GM21723 (cell line): ENCODE results near the gene R3HDM2.
"Not testable (repeated sequence)": the region's sequence is repeated elsewhere in the genome, so short reads cannot be mapped to it uniquely, and the experiment has no call there.

ENCODE experiments used
- ATAC-seq: cut with Tn5 transposase; IDR thresholded peaks from one replicate; pipeline ENCODE4 v1.9.1; 2021; ENCODE audit warnings: mild to moderate bottlenecking, moderate library complexity; ENCODE audit not compliant: unreplicated experiment

R3HDM2 gene

DNA sequence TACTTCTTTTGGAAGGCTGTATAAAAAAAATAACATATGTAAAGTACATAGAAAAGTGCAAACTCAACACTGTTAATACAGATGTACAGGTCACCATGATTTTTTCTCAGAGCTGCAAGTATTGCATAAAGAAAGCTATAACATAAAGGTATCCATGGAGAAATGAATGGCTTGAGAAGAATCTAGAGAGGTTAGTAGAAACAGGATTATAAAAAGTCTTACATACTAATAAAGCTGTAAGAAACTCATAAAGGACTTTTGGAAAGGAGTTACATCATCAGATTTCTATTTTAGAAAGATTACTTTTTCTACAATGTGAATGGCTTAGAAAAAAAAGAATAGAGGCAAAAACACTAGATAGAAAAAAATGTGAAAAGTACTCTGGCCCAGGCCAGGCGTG is 46.4 kb downstream of the R3HDM2 start:
- no peak for ATAC-seq

DNA sequence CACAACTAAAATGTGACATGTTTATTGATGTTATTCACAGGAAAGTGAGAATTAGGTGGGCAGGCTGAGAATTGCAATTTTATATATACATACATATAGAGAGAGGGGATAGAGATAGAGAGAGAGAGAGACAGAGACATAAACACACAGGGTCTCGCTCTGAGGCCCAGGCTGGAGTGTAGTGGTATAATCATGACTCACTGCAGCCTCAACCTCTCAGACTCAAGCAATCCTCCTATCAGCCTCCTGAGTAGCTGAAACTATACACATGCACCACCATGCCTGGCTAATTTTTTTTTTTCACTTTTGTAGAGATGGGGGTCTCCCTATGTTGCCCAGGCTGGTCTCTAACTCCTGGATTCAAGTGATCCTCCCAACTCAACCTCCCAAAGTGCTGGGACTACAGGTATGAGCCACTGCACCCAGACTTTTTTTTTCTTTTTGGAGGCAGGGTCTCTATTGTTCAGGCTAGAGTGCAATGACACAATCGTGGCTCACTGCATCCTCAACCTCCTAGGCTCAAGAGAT is 49.1 kb downstream of the R3HDM2 start:
- no peak for ATAC-seq

DNA sequence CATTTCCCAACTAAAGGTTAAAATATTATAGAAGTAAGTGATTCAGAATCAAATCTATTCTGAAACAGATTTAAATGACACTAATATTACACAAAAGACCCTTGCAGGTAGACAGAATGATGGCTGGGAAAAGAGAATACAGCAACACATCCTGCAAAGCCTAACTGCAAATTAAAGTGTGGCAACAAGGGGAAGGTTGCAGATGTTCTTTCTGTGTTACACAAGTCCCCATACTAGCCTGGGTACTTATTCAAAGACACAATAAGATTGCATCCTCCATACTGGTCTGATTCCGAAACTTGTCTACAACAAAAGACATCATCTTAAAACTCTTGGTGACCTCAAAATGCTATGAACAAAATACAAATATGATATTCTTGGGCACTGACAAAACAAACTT is 50.5 kb downstream of the R3HDM2 start:
- ATAC-seq = no peak

DNA sequence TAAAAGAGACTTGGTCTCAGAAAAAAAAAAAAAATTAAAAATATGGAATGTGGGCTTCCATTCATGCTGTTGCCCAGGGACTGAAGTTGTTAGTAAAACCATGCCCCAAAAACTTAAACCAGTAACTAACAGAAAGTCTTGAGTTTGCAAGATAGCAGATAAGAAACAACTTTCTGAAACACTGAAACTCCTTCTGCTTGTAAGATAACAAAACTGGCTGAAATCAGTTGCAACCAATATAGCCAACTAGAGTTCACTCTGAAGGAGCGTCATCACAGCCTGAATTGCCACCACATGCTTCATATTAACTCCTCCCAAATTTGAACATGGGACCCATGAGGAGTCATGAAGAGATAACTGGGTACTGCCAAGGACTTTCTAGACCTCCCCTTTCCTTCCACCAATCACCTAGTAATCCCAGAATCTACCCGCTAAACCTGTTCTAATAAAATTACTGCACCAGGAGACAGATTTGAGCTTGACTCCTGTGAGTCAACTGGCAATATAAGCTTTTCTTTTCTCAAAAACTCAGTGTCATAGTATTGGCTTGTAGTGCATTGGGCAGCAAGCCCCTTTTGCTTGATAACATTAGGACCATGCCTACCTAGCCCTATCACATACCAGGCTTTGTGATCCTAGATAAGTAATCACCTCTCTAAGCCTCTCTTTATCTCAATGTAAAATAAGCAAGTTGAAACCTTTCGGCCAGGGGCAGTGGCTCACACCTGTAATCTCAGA is 53.6 kb downstream of the R3HDM2 start:
- ATAC-seq = no peak

DNA sequence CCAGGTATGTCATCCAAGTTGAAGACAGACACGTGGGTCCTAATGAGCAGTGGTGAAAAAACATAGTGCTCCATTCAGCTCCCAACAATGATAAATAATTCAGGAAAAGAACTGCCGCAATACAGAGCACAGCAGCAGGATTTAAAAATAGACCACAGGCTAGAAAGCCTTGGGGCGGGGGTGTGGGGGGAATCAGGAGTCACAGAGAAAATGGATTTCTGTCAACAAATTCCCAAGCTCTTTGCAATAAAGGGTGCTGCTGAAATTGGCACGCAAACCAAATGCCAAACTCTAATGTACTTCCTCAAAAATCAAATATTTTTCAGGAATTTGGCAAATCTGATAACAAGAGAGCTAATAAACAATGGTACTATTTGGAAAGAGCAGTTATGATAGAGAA is 58.6 kb downstream of the R3HDM2 start:
- ATAC-seq = no peak

DNA sequence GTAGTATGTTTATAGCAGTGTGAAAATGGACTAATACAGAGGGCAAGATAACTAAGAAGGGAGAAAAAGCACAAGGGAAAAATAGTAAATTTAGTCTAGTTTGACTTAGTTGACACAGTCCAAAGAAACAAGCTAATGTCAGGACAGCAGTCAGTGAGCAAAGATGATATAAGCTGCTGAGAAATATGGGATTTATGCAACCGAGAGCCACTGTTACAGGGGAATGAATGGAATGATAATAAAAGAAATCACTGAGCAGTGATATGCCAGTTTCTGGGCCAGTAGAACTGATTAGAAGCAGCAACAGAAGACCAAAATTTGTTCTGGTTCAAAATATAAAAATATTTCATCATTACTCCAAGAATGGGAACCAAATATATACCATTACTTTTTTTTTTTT is 60.1 kb downstream of the R3HDM2 start:
- no peak for ATAC-seq

DNA sequence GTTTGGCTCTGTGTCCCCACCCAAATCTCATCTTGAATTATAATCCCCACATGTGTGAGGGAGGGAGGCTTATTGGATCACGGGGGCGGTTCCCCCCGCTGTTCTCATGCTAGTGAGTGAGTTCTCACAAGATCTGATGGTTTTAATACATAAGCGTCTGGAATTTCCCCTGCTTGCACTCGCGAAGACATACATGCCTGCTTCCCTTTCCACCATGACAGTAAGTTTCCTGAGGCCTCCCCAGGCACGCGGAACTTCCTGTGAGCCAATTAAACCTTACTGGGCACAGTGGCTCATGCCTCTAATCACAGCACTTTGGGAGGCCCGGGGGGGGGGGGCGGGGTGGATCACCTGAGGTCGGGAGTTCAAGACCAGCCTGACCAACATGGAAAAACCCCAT is 60.8 kb downstream of the R3HDM2 start:
- no peak for ATAC-seq

DNA sequence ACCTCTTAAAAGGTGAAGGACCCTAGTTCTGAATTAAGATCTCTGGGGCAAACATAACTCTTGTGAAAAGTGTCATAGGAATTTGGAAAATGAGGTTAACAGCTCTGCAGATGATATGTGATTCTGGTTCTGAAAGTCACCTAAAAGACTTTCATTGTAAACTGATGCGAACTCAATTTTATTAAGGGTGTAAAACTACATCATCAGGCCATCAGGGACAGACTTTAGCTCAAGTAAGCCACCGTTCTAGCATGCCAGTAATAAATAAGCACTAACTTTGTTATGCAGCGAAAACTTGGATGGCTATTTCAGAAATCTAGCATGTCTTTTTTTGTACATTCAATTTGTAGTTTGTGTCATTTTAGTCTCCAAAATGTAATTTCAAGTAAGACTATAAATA is 61.6 kb downstream of the R3HDM2 start:
- no peak for ATAC-seq

DNA sequence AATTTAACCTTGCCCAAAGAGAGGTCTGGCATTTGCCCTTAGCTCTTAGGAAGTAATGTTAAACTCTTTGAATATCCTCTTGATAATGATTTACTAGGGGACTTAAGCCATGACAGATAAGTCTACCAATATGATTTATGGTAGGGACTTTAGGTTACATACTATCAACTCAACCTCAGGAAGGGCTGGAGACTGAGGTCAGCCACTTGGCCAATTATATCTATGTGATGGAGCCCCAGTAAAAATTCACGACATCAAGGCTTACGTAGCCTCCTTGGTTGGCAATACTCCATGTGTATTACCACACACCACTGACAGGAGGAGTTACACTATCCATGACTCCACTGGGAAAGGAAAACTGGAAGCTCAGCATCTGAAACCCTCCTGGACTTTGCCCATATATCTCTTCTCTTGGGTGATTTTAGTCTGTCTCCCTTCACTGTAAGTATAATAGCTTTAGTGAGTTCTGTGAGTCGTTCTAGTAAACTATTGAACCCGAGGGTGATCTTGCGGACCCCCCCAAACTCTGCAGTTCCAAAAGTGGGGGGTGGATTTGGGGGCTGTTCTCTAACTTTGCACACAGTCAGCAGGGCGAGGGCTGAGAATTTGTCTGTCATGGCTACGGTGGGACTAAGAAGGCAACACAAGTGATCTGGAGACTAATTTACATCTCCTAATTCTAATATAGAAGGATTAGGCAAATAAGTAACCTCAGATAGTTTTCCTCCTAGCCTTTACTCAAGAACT is 62.3 kb downstream of the R3HDM2 start:
- no peak for ATAC-seq

DNA sequence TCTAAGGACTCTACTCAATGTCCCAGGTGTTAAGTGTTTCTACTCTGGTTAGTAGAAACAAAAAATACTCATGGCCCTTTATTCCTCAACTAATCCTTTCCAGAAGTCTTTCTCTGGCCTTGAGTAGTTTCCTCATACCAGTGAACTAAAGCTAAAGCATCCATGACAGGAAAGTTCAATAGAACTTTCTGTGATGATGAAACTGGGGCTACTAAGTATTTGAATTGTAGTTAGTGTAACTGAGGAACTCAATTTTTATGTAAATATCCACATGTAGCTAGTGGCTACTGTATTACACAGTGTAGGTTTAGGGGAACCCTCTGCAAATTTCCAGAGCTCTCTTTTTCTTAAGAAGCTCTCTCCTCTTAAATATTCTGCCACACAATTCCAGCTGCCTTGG is 63.7 kb downstream of the R3HDM2 start:
- ATAC-seq = no peak

DNA sequence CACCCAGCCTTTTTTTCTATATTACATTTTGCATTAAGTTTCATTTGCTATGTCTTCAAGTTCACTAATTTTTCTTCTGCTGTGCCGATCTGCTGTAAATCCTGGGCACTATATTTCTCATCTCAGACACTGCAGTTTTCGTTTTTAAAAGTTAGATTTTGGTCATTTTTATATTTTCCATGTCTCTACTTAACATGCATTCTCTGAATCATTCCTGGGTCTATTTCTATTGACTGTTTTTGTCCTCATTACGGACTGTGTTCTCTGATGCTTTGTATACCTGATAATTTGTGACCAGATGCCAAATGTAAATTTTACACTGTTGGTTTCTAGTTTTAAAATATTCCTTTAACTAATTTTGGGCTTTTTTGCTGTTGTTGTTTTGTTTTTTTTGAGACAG is 64.5 kb downstream of the R3HDM2 start:
- ATAC-seq = no peak

DNA sequence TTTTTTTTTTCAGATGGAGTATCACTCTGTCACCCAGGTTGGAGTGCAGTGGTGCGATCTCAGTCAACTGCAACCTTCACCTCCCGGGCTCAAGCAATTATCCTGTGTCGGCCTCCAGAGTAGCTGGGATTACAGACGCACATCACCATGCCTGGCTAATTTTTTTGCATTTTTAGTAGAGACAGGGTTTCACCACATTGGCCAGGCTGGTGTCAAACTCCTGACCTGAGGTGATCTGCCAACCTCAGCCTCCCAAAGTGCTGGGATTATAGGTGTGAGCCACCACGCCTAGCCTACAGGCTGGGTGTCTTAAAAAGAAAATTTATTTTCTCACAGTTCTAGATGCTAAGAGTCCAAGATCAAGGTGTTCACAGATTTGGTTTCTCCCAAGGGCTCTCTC is 66.7 kb downstream of the R3HDM2 start:
- not testable (repeated sequence) for ATAC-seq

DNA sequence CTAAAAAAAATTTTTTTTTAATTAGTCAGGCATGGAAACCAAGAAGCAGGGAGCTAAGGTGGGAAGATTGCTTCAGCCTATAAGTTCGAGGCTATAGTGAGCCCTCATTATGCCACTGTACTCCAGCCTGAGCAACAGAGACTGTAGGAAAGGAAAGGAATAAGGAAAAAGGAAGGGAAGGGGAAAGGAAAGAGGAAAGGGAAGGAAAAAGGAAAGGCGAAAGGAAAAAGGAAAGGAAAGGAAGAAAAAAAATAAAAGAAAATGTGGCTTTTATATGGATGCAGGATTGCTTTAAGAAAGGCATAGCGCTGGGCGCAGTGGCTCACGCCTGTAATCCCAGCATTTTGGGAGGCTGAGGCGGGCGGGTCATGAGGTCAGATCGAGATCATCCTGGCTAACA is 70.4 kb downstream of the R3HDM2 start:
- no peak for ATAC-seq

DNA sequence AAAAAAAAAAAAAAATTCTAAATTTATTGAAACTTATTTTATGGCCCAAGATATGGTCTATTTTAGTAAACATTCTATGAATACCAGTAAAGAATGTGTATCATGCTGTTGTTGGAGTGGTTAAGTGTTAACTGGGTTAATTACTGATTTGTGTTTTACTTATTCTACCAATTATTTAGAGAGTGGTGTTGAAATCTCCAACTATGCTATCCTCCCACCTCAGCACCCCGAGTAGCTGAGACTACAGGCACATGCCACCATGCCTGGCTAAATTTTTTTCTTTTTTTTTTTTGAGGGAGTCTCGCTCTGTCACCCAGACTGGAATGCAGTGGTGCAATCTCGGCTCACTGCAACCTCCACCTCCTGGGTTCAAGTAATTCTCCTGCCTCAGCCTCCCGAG is 72.2 kb downstream of the R3HDM2 start:
- ATAC-seq = no peak

DNA sequence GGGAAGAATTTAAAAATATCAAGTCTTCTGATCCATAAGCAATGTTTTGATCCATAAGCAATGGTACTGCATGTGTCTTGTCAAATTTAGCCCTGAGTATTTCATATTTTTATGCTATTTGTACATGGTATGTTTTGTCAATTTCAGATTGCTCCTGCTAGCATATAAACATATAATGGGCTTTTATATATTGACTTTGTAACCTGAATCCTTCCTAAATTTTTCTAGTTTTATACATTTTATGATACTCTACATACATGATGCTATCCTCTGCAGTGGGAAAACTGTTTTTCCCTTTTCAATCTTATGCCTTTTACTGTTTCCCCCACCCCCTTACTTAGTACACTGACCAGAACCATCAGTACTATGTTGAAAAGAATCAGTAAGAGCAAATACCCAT is 75.1 kb downstream of the R3HDM2 start:
- ATAC-seq = no peak

DNA sequence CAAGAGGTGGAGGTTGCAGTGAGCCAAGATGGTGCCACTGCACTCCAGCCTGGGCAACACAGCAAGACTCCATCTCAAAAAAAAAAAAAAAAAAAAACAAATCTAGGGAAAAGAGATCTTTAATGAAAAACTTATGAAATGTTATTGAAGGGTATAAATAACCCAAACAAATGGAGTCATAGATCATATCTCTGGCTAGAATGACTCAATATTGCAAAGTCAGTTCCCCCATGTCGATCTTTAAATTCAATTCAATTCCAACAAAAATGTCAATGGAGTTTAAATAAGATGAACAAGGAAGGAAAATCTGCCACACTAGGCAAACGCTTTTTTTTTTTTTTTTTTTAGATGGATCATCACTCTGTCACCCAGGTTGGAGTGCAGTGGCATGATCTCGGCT is 78.7 kb downstream of the R3HDM2 start:
- ATAC-seq = no peak

DNA sequence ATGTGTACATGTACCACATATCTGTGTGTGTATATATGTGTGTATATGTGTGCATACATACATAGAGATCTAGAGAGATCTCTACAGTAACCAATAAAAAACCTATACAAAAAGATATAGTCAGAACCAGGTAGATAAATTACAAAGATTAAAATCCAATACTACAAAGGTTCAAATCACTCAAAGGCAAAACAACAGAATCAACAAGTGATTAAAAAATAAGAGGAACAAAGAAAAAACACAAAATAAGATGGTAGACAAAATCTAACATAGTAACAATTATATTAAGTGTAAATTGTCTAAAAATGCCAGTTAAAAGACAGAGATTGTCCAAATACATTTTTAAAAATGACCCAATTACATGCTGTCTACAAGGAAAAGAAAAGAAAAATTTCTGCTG is 83.6 kb downstream of the R3HDM2 start:
- ATAC-seq = no peak

DNA sequence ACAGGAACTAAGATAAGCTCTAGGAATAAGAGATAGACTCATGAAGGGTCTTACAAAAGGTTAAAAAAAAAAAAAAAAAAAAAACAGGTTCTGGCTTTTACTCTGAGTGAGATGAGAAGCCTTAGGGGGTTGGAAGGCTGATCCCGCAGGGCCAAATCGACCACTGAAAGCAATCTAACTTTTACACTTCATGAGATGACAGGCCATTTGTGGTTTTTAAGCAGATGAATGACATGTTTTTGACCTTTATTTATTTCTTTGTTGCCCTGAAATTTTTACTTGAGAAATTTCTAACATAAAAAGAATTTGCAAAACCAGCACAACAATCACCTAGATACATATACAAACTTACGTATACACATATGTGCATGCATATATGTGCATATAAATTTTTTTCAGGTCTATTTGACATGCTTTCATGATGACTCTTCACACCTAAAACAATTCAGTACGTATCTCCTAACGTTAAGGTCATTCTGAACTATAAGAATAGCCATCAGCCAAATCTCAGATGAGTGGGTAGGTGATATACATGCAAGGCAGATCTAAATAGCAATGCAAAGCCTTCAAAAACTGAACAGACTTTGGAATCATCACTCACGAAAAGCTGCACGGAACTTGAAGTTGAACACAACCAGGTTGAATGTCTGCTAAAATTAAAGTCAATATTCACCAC is 87.0 kb downstream of the R3HDM2 start:
- no peak for ATAC-seq

DNA sequence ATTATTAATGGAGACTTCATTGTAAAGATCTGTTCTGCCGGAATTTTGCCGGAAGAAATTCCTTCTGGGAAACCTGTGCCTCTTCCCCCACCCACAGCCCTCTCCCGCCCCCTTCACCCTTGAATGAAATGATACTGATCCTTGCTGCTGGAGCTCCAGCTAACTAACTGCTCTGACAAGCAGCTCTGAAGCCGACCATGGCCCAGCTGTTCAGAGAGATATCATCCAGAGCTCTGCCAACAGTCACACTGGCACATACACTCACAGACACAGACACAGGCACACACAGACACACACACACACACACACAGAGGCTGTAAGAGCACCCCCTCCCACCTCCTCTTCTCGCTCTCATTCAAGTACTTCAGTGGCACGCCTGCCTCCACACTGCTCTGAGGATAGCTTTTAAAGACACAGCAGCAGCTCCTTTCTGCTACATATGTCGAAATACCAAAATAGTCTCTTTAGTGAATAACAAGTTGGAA is 88.6 kb downstream of the R3HDM2 start:
- ATAC-seq = no peak

DNA sequence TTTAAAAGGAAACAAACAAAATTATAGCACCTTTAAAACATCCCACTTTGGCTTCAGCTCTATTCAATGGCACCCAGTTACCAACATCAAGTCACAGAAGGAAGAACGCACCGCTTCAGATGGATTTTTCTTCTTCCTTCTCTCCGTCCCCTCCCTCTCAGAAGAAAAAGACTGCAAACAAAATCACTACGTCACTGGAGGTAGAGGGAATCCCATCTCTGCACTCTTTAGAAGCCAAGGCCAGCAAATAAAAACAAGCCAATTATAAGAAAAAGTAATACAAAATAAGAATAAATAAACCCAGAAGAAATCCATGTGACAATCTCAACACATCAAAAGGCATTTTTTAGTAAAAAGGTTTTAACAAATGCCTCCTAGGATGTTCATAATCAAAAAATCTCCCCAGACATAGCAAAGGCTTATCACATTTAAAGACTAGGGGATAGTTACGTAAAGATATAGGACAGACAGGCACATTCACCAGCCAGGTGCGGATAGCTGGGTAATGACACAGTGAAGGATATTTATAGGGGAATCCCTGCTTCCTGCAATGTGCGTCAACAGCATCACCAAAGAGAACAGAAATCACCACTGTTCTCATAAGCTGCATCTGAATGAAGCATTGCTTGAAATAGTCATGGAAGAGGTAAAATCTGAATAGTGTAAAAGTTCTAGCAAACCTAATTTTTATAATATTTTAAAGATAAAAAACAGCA is 89.4 kb downstream of the R3HDM2 start:
- no peak for ATAC-seq

DNA sequence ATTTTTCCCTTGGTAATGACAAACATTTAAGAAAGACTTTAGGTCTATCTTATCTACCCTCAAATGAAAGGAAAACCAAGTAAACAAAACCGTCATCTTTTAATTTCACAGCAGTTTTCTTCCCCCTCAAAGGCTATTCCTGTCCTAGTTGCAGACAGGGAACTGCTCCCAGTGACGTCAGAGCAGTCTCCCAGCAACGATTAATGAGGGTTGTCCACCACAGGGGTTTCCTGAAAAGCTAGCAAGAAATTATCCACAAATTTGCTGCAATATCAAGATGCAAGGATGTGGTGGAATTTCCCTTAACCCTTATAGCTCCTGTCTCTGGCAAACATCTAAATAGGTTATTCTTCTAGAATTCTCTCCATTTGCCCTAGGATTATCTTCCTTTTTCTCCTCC is 90.7 kb downstream of the R3HDM2 start:
- ATAC-seq = no peak
